Chondrocyte (in vitro differentiated cells): Measurements from ENCODE around the gene AGFG2. TPM values are rescaled to one million over a fixed set of nuclear protein-coding genes. Genes with fewer than 3 reads are reported as not detected.

Source experiments
- DNase-seq: peaks from one replicate; pipeline ENCODE4 v3.0.0; 2021; ENCODE audit warnings: mixed read lengths, low spot score
- H3K27ac Mint-ChIP-seq: one replicate; pipeline ENCODE4 v1.8.0; 2021; ENCODE audit warnings: mild to moderate bottlenecking, moderate library complexity, mixed read lengths; ENCODE audit not compliant: unreplicated experiment
- H3K27me3 Mint-ChIP-seq: 2 replicates; pipeline ENCODE4 v1.8.0; 2021; ENCODE audit warnings: low read depth, mixed read lengths
- H3K36me3 Mint-ChIP-seq: 2 replicates; pipeline ENCODE4 v1.8.0; 2021; ENCODE audit warnings: low read depth, mixed read lengths
- H3K4me1 Mint-ChIP-seq: 2 replicates; pipeline ENCODE4 v1.8.0; 2021; ENCODE audit warnings: low read depth, mild to moderate bottlenecking, mixed read lengths
- H3K4me3 Mint-ChIP-seq: one replicate; pipeline ENCODE4 v1.8.0; 2021; ENCODE audit warnings: mild to moderate bottlenecking, moderate library complexity, mixed read lengths; ENCODE audit not compliant: unreplicated experiment
- H3K9me3 Mint-ChIP-seq: 2 replicates; pipeline ENCODE4 v1.8.0; 2021; ENCODE audit warnings: low read depth, mixed read lengths
- total RNA-seq: library from RNA; stranded (reverse); gene quantifications from 3 replicates; pipeline ENCODE4 v1.2.1, GENCODE V29; 2021
- TF ChIP-seq, protein P1 (sequence below): fragments of 200-600 bp; sonication (generic); IDR thresholded peaks from 2 replicates; pipeline ENCODE4 v1.5.0; 2021; ENCODE audit warnings: antibody characterized with exemption, mild to moderate bottlenecking, moderate library complexity

The AGFG2 gene
- total RNA-seq, 1 donor from 2014 or later: 8.2 TPM

GRCh38 chr7:100506356-100506923, 32.6 kb upstream of the AGFG2 start:
- Mint-ChIP-seq H3K9me3 (no peaks in the 10 kb centered on the region), H3K36me3 (no peaks in the 10 kb centered on the region), H3K27me3 (peaks cover 4% of the 10 kb centered on the region)

GRCh38 chr7:100509231-100509630, 29.8 kb upstream of the AGFG2 start:
- H3K27me3 Mint-ChIP-seq: peaks cover 4% of the 10 kb centered on the region
- peaks cover 3% of the 10 kb centered on the region for H3K4me1 Mint-ChIP-seq
- H3K36me3 Mint-ChIP-seq: no peaks in the 10 kb centered on the region
- no peak overlapping the region for H3K4me3 Mint-ChIP-seq
- no peak for DNase-seq
- H3K27ac Mint-ChIP-seq: no peak overlapping the region
- no peaks in the 10 kb centered on the region for H3K9me3 Mint-ChIP-seq
- TF ChIP-seq, protein P1, sequence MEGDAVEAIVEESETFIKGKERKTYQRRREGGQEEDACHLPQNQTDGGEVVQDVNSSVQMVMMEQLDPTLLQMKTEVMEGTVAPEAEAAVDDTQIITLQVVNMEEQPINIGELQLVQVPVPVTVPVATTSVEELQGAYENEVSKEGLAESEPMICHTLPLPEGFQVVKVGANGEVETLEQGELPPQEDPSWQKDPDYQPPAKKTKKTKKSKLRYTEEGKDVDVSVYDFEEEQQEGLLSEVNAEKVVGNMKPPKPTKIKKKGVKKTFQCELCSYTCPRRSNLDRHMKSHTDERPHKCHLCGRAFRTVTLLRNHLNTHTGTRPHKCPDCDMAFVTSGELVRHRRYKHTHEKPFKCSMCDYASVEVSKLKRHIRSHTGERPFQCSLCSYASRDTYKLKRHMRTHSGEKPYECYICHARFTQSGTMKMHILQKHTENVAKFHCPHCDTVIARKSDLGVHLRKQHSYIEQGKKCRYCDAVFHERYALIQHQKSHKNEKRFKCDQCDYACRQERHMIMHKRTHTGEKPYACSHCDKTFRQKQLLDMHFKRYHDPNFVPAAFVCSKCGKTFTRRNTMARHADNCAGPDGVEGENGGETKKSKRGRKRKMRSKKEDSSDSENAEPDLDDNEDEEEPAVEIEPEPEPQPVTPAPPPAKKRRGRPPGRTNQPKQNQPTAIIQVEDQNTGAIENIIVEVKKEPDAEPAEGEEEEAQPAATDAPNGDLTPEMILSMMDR: no peak

More at GRCh38 chr7:100506356-100506923, 32.6 kb upstream of the AGFG2 start:
- Mint-ChIP-seq H3K4me3 (no peak overlapping the region), H3K27ac (no peak overlapping the region), H3K4me1 (peaks cover 7% of the 10 kb centered on the region)
- TF ChIP-seq, protein P1: no peak
- no peak for DNase-seq

DNA sequence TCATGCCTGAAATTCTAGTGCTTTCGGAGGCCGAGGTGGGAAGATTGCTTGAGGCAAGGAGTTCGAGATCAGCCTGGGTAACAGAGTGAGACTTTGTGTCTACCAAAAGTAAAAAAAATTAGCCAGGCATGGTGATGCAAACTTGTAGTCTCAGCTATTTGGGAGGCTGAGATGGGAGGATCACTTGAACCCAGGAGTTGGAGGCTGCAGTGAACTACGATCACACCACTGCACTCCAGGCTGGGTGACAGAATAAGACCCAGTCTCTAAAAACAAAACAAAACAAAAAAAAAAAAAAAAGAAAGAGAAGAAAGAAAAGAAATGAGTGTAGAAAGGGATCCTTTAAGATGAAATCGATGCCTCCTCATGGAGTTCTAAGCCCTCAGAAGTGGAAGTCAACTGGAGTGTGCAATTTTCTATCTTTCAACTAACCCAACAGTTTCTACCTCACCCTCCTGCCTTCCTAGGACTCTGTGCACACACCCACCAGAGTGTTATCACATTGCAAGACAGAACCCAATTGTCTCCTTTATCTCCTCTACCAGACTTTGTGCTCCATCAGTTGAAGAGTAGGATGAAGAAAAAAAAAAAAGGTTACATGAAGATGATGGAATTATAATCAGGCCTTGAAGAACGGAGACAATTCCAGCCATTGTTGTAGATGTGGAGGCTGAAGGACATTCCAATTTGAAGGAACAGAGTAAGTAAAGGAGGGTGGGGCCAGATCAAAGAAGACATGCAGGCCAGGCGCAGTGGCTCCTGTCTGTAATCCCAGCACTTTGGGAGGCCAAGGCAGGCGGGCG, 28.4 kb upstream of the AGFG2 start:
- H3K27ac Mint-ChIP-seq: no peak overlapping the region
- no peak for DNase-seq
- peaks cover 4% of the 10 kb centered on the region for H3K27me3 Mint-ChIP-seq
- TF ChIP-seq, protein P1: no peak
- H3K36me3 Mint-ChIP-seq: no peaks in the 10 kb centered on the region
- H3K4me1 Mint-ChIP-seq: peaks cover 12% of the 10 kb centered on the region
- H3K4me3 Mint-ChIP-seq: no peak overlapping the region
- no peaks in the 10 kb centered on the region for H3K9me3 Mint-ChIP-seq

DNA sequence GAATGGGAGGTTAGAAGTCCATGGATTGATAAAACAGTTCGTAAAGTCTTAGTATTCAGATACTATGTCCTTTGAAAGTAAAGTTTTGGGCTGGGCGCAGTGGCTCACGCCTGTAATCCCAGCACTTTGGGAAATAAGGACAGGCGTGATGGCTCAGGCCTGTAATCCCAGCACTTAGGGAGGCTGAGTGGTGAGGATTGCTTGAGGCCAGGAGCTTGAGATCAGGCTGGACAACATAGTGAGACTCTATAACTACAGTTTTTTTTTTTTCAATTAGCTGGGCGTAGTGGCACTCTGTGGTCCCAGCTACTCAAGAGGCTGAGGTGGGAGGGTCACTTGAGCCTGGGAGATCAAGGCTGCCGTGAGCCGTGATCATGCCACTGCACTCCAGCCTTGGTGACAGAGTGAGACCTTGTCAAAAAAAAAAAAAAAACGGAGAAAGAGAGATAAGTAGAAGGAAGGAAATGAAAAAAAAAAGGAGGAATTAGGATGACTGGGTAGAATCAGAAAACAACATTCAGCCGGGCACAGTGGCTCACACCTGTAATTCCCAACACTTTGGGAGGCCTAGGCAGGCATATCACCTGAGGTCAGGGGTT, 25.7 kb upstream of the AGFG2 start:
- no peak for DNase-seq
- Mint-ChIP-seq H3K27ac (no peak overlapping the region), H3K4me3 (no peak overlapping the region), H3K27me3 (peaks cover 4% of the 10 kb centered on the region), H3K4me1 (peaks cover 22% of the 10 kb centered on the region), H3K9me3 (no peaks in the 10 kb centered on the region), H3K36me3 (no peaks in the 10 kb centered on the region)
- TF ChIP-seq, protein P1: no peak

DNA sequence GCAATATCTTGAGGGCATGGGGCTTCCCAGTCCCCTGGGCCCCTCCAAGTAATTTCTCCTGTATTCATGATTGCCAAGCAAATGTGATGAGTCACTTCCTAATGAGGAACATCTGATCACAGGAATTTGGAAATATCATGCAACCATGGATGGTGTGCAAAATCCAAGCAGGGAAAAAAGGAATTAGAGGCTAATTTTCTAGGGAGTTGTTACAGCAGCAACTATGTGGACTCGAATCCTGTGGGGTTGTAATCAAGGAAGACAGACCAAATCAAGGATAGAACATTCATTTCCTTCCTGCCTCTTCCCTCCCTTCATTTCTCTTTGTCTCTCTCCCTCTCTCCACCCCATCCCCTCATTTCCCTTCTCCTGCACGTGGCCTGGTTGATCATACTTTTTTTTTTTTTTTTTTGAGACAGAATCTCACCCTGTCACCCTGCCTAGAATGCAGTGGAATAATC, 23.9 kb upstream of the AGFG2 start:
- H3K27ac Mint-ChIP-seq: peak overlapping the region; percentile 76
- H3K4me3 Mint-ChIP-seq: no peak overlapping the region
- DNase-seq: no peak
- no peaks in the 10 kb centered on the region for H3K9me3 Mint-ChIP-seq
- peaks cover 19% of the 10 kb centered on the region for H3K4me1 Mint-ChIP-seq
- no peaks in the 10 kb centered on the region for H3K36me3 Mint-ChIP-seq
- TF ChIP-seq, protein P1: no peak
- peaks cover 4% of the 10 kb centered on the region for H3K27me3 Mint-ChIP-seq
